Measurements from ENCODE around the gene PHF21A.

Gene PHF21A

GRCh38 chr11:45933131-45933831, 188.0 kb downstream of the PHF21A start (continued):
- TF ChIP-seq PATZ1 (CRISPR knock-in tag; IDR thresholded peaks at IDR 0.05; ENCODE audit: borderline replicate concordance) (no peak), CSDC2 (CRISPR knock-in tag; IDR thresholded peaks at IDR 0.05) (no peak), BACH2 (CRISPR knock-in tag; IDR thresholded peaks at IDR 0.05; ENCODE audit: borderline replicate concordance) (no peak), ISL1 (CRISPR knock-in tag; IDR thresholded peaks at IDR 0.05) (no peak), TOX (CRISPR knock-in tag; IDR thresholded peaks at IDR 0.05; ENCODE audit: borderline replicate concordance) (no peak), PPARA (CRISPR knock-in tag; IDR thresholded peaks at IDR 0.05; ENCODE audit: borderline replicate concordance) (no peak), ARNTL (CRISPR knock-in tag; IDR thresholded peaks at IDR 0.05; ENCODE audit: borderline replicate concordance, low read depth) (no peak), ZFP30 (CRISPR knock-in tag; IDR thresholded peaks at IDR 0.05) (no peak), ZNF565 (CRISPR knock-in tag; conservative IDR thresholded peaks at IDR 0.05; ENCODE audit: low read depth) (no peak), POU6F1 (CRISPR knock-in tag; IDR thresholded peaks at IDR 0.05; ENCODE audit: borderline replicate concordance, low read depth) (no peak), RARB (CRISPR knock-in tag; IDR thresholded peaks at IDR 0.05) (no peak), TCF4 (CRISPR knock-in tag; IDR thresholded peaks at IDR 0.05; ENCODE audit: borderline replicate concordance) (no peak), ZC3H10 (CRISPR knock-in tag; IDR thresholded peaks at IDR 0.05) (no peak)

- no peak for ATAC-seq
- TF ChIP-seq ZNF70 (CRISPR knock-in tag; IDR thresholded peaks at IDR 0.05) (no peak), PPARA (CRISPR knock-in tag; IDR thresholded peaks at IDR 0.05; ENCODE audit: borderline replicate concordance) (no peak), RARB (CRISPR knock-in tag; IDR thresholded peaks at IDR 0.05) (no peak), GLIS3 (CRISPR knock-in tag; IDR thresholded peaks at IDR 0.05) (no peak), ZFP3 (CRISPR knock-in tag; IDR thresholded peaks at IDR 0.05) (no peak), ZNF565 (CRISPR knock-in tag; conservative IDR thresholded peaks at IDR 0.05; ENCODE audit: low read depth) (no peak), ISL1 (CRISPR knock-in tag; IDR thresholded peaks at IDR 0.05) (no peak), ARNTL (CRISPR knock-in tag; IDR thresholded peaks at IDR 0.05; ENCODE audit: borderline replicate concordance, low read depth) (no peak), SNAI2 (CRISPR knock-in tag; IDR thresholded peaks at IDR 0.05) (no peak), ZFP30 (CRISPR knock-in tag; IDR thresholded peaks at IDR 0.05) (no peak), OSR1 (CRISPR knock-in tag; IDR thresholded peaks at IDR 0.05) (no peak), PATZ1 (CRISPR knock-in tag; IDR thresholded peaks at IDR 0.05; ENCODE audit: borderline replicate concordance) (no peak), ESRRG (CRISPR knock-in tag; IDR thresholded peaks at IDR 0.05) (no peak)
Measured at GRCh38 chr11:45932217-45932616, 189.0 kb downstream of the PHF21A start.

GRCh38 chr11:45931739-45932138, 189.5 kb downstream of the PHF21A start:
- no peak for TF ChIP-seq CSDC2 (CRISPR knock-in tag; IDR thresholded peaks at IDR 0.05)
- no peak for TF ChIP-seq OSR1 (CRISPR knock-in tag; IDR thresholded peaks at IDR 0.05)
- no peak for TF ChIP-seq ZNF8 (CRISPR knock-in tag; IDR thresholded peaks at IDR 0.05)
- TF ChIP-seq CSRNP3 (CRISPR knock-in tag; IDR thresholded peaks at IDR 0.05): no peak
- no peak for TF ChIP-seq POU6F1 (CRISPR knock-in tag; IDR thresholded peaks at IDR 0.05; ENCODE audit: borderline replicate concordance, low read depth)
- no peak for TF ChIP-seq ZC3H10 (CRISPR knock-in tag; IDR thresholded peaks at IDR 0.05)
- TF ChIP-seq ZFP30 (CRISPR knock-in tag; IDR thresholded peaks at IDR 0.05): no peak
- no peak for TF ChIP-seq PPARA (CRISPR knock-in tag; IDR thresholded peaks at IDR 0.05; ENCODE audit: borderline replicate concordance)
- TF ChIP-seq TCF4 (CRISPR knock-in tag; IDR thresholded peaks at IDR 0.05; ENCODE audit: borderline replicate concordance): no peak
- no peak for TF ChIP-seq ESRRG (CRISPR knock-in tag; IDR thresholded peaks at IDR 0.05)
- TF ChIP-seq ISL1 (CRISPR knock-in tag; IDR thresholded peaks at IDR 0.05): no peak
- TF ChIP-seq PATZ1 (CRISPR knock-in tag; IDR thresholded peaks at IDR 0.05; ENCODE audit: borderline replicate concordance): no peak
- no peak for TF ChIP-seq BACH2 (CRISPR knock-in tag; IDR thresholded peaks at IDR 0.05; ENCODE audit: borderline replicate concordance)
- no peak for TF ChIP-seq ZFP3 (CRISPR knock-in tag; IDR thresholded peaks at IDR 0.05)
- TF ChIP-seq RARB (CRISPR knock-in tag; IDR thresholded peaks at IDR 0.05): no peak
- ATAC-seq: no peak

All from SK-N-SH treated with all-trans-retinoic acid at 6 μM for 48 hours (cell line).